ENCODE measurements around the gene FAM174C.

FAM174C gene

DNA sequence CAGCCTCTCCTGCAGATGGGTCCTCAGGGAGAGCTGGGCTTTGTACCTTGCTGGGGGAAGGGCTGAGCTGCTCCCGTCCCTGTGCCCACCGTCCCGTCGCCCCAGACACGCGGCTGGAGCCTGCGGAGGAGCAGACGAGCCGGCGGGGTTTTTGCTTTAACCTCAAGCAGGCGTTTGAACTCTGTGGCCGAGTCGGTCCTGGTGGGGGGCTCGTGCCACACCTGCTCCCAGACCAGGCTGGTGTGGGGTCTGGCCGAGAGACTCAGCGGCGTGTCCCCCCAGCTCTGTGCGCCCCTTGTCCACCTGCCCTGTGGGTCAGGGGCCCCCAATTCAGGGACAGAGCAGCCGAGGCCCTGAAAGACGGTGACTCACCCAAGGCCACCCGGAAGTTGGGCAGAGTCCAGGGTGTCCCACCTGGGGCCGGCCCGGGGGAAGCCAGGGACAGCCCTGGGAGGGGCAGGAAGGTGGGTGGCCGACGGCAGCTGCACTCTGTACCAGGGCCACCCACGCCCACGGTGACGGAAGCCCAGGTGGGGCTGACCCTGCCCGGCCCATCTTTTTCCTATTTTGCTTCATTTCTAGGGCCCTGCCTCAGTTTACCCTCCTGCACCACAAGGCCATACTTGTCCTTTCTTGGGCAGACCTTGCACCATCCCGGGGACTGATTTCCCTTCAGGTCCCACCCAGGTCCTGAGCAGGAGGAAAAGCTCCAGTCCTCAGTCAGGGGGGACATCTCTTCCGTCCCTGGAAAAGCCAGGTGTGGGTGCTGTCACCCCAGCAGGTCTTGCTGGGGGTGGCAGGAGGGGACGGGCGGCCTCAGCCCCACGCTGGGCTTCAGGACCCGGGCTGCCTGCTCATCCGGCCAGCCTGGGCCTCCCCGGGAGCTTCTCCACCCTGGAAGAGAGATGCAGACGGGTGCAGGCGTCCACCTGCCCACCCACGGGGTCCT lies 15.6 kb downstream of the FAM174C start:
- TF ChIP-seq, protein P1, sequence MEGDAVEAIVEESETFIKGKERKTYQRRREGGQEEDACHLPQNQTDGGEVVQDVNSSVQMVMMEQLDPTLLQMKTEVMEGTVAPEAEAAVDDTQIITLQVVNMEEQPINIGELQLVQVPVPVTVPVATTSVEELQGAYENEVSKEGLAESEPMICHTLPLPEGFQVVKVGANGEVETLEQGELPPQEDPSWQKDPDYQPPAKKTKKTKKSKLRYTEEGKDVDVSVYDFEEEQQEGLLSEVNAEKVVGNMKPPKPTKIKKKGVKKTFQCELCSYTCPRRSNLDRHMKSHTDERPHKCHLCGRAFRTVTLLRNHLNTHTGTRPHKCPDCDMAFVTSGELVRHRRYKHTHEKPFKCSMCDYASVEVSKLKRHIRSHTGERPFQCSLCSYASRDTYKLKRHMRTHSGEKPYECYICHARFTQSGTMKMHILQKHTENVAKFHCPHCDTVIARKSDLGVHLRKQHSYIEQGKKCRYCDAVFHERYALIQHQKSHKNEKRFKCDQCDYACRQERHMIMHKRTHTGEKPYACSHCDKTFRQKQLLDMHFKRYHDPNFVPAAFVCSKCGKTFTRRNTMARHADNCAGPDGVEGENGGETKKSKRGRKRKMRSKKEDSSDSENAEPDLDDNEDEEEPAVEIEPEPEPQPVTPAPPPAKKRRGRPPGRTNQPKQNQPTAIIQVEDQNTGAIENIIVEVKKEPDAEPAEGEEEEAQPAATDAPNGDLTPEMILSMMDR (IDR thresholded peaks at IDR 0.05): no peak
- no peak for TF ChIP-seq ZFX (IDR thresholded peaks at IDR 0.05; ENCODE audit: borderline replicate concordance)
- no peak overlapping the region for H3K27ac ChIP-seq

DNA sequence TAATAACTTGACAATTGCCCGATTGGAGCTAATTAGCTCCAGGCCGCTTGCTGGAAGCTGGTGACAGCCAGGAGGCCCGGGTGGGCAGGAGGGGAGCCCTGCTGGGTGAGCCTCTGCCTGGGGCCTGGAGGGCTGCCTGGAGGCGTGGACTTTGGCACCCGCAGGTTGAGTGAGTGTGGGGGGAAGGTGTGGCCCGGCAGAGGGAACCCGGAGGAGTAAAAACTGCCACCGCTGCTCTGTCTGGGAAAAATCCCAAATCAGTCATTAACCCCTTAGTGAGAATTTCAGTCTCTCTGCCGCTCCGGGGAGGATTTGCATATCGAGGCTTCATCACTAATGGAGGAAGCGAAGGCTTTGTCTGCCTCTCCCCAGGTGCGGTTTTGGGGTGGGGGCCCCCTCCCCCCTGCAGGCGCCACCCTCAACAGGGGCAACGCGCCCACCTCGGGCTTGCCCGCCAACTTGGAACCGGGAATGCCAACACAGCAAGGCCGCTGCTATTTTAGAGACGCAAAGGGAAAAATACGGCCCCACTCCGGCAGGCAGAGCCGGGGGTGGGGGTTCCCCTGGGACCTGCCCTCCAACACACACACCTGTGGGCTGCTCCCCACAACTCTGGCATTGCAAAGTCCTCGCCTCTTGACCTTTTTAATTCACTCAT lies 16.6 kb downstream of the FAM174C start:
- H3K27ac ChIP-seq: no peak overlapping the region
- no peak for TF ChIP-seq ZFX (IDR thresholded peaks at IDR 0.05; ENCODE audit: borderline replicate concordance)
- TF ChIP-seq, protein P1 (IDR thresholded peaks at IDR 0.05): no peak

DNA sequence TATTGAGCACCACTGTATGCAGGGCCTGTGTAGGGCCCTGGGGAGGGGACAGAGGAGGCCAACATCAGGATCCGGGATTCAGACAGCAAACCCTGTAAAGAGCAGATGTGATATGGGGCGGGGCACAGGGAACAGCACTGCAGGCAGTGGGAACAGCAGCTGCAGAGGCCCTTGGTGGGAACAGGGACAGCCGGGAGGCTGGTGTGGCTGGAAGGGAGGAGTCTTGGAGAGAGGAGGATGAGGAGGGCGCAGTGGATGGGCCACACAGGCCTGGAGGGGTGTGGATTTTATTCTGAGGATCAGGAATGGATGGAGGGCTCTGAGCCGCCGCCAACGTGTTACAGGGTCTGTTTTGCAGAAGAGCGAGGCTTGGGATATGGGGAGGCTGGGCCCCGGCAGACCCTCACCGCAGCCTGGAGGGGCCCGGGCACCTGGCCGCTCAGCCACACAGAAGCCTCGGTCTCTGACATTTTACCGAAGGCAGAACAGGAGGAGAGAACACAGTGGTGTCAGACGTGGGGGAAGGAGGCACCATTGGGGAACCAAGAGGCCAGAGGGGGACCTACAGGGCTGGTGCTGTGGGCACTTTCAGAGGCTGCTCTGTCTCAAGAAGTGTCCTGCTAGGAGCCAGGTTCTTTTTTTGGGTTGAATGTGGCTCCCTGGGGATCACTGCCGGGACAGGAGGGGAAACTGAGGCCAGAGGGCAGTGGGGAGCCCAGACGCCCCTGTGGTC lies 17.3 kb downstream of the FAM174C start:
- TF ChIP-seq ZFX (IDR thresholded peaks at IDR 0.05; ENCODE audit: borderline replicate concordance): no peak
- TF ChIP-seq, protein P1 (IDR thresholded peaks at IDR 0.05): no peak
- no peak overlapping the region for H3K27ac ChIP-seq

DNA sequence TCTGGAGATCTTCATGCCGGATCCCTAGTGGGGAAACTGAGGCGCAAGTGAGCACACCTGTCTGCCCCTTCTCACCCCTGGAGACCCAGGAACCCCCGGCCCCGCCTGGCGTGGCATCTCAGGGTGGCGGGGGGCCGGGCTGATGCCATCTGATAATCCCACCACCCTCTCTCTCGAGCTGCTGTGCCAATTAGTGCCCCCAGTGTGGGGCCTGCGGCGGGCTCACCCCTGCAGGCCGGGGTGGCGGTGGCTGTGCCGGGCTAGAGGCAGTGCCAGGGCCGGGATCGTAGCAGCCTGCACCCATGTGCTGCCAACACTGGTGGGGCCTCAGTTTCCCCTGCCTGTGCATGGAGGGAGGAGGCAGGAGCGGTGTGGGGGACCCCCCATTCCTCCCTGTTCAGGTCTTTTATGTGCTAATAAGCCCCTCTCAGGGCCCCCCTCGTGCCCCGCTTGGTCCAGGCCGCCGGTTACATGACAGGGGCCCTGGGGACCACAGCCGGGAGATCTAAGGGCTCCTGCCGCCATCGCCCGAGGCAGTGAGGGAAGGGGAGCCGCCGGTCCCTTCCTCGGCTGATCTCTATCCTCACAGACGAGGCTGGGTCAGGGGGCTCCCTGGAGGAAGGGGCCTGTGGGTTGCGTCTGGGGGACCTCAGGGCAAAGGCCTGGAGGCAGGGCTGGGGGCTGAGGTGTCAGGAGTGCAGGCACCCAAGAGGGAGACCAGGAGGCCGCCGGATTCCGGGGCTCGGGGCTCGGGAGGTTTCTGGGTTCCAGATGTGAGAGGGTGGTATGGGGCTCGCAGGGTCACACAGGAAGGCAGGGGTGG lies 18.7 kb downstream of the FAM174C start:
- H3K27ac ChIP-seq: no peak overlapping the region
- TF ChIP-seq ZFX (IDR thresholded peaks at IDR 0.05; ENCODE audit: borderline replicate concordance): no peak
- TF ChIP-seq, protein P1 (IDR thresholded peaks at IDR 0.05): no peak

DNA sequence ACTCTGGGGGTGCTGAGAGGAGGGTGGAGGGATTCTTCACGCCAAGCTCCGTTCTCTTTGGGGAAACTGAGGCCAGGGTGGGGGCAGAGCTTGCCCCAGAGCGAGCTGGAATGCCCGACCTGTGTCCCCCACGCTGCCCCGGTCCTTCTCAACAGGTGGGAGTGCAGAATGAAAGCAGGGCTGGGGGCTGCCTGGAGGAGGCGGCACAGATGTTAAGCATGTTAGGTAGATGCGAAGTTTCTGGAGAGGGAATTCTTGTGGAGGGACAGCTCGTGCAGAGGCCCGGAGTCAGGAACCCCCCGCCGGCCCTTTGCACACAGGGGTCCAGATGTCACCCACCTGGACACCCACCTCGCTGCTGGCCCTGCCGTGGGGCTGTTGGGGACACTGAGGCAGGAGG lies 19.4 kb downstream of the FAM174C start:
- H3K27ac ChIP-seq: no peak overlapping the region
- TF ChIP-seq ZFX (IDR thresholded peaks at IDR 0.05; ENCODE audit: borderline replicate concordance): no peak
- TF ChIP-seq, protein P1 (IDR thresholded peaks at IDR 0.05): no peak

DNA sequence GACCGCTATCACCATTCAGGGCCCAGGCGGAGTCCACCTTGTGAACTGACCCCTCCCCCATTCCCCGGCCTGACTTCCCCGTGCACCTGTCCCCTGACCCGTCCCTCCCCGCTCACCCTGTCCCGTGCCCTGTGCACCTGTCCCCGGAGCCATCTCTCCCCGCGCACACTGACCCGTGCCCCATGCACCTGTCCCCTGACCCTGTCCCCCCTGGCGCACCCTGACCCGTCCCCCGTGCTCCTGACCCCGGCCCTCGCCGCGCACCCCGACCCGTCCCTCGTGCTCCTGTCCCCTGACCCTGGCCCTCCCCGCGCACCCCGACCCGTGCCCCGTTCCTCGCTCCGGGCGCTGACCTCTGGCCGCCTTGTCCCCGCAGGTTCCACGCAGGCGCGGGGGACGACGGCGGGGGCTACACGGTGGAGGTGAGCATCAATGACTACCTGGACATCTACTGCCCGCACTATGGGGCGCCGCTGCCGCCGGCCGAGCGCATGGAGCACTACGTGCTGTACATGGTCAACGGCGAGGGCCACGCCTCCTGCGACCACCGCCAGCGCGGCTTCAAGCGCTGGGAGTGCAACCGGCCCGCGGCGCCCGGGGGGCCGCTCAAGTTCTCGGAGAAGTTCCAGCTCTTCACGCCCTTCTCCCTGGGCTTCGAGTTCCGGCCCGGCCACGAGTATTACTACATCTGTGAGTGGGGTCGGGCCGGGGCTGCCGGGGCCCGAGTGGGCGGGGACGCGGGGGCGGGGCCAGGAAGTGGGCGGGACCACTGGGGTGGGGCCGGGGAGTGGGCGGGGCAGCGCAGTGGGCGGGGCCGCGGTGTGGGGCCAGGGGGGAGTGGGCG lies 20.1 kb downstream of the FAM174C start:
- TF ChIP-seq, protein P1 (IDR thresholded peaks at IDR 0.05): no peak
- no peak for TF ChIP-seq ZFX (IDR thresholded peaks at IDR 0.05; ENCODE audit: borderline replicate concordance)
- no peak overlapping the region for H3K27ac ChIP-seq
